HEK293T (cell line): ENCODE data around the gene DNAJC17.

ENCODE experiments used
- CTCF ChIA-PET: fragments of 350-600 bp; formaldehyde crosslinking; extraction: SDS; loops from one replicate; lab custom pipeline; 2021; ENCODE audit warnings: antibody characterized with exemption, inconsistent platforms; lab: Yijun Ruan, JAX
- POLR2A ChIA-PET: fragments of 350-600 bp; formaldehyde crosslinking; extraction: SDS; loops from one replicate; lab custom pipeline; 2020; ENCODE audit warnings: antibody characterized with exemption, inconsistent platforms; lab: Yijun Ruan, JAX
- DNase-seq: peaks from one replicate; pipeline ENCODE4 v3.0.0; 2012; ENCODE audit warnings: mixed read lengths; ENCODE audit errors: extremely low spot score
- ARNT ChIP-seq: fragments of 450-650 bp; IDR thresholded peaks from 2 replicates; pipeline ENCODE4 v1.6.1; 2017; ENCODE audit warnings: mild to moderate bottlenecking
- BHLHE40 ChIP-seq: fragments of 450-650 bp; IDR thresholded peaks from 2 replicates; pipeline ENCODE4 v1.6.1; 2016; ENCODE audit warnings: mild to moderate bottlenecking, moderate library complexity, borderline replicate concordance
- CTBP1 ChIP-seq: fragments of 450-650 bp; IDR thresholded peaks from 2 replicates; pipeline ENCODE4 v1.6.1; 2016; ENCODE audit warnings: borderline replicate concordance
- ELF4 ChIP-seq: fragments of 450-650 bp; IDR thresholded peaks from 2 replicates; pipeline ENCODE4 v1.6.1; 2017; ENCODE audit warnings: antibody characterized with exemption
- FOXA1 ChIP-seq: fragments of 450-650 bp; IDR thresholded peaks from 2 replicates; pipeline ENCODE4 v1.6.1; 2016; ENCODE audit warnings: mild to moderate bottlenecking
- FOXK2 ChIP-seq: fragments of 450-650 bp; IDR thresholded peaks from 2 replicates; pipeline ENCODE4 v1.6.1; 2016; ENCODE audit warnings: mild to moderate bottlenecking
- FOXM1 ChIP-seq: fragments of 450-650 bp; IDR thresholded peaks from 2 replicates; pipeline ENCODE4 v1.6.1; 2017; ENCODE audit warnings: mild to moderate bottlenecking, borderline replicate concordance
- HDGF ChIP-seq: fragments of 450-650 bp; IDR thresholded peaks from 2 replicates; pipeline ENCODE4 v1.6.1; 2017; ENCODE audit warnings: antibody characterized with exemption, borderline replicate concordance
- L3MBTL2 ChIP-seq: fragments of 450-650 bp; conservative IDR thresholded peaks from 2 replicates; pipeline ENCODE4 v1.6.1; 2016; ENCODE audit warnings: mild to moderate bottlenecking
- LEF1 ChIP-seq: fragments of 450-650 bp; IDR thresholded peaks from 2 replicates; pipeline ENCODE4 v1.6.1; 2017; ENCODE audit warnings: mild to moderate bottlenecking, borderline replicate concordance
- NFRKB ChIP-seq: fragments of 450-650 bp; IDR thresholded peaks from 2 replicates; pipeline ENCODE4 v1.6.1; 2016; ENCODE audit warnings: mild to moderate bottlenecking, moderate library complexity
- PKNOX1 ChIP-seq: fragments of 450-650 bp; IDR thresholded peaks from 2 replicates; pipeline ENCODE4 v1.6.1; 2016
- SP1 ChIP-seq: fragments of 450-650 bp; IDR thresholded peaks from 2 replicates; pipeline ENCODE4 v1.6.1; 2017
- SUZ12 ChIP-seq: fragments of 450-650 bp; IDR thresholded peaks from 2 replicates; pipeline ENCODE4 v1.6.1; 2016; ENCODE audit warnings: mild to moderate bottlenecking
- TARDBP ChIP-seq: fragments of 450-650 bp; IDR thresholded peaks from 2 replicates; pipeline ENCODE4 v1.6.1; 2016
- ZNF384 ChIP-seq: fragments of 450-650 bp; IDR thresholded peaks from 2 replicates; pipeline ENCODE4 v1.6.1; 2016

The DNAJC17 gene

DNA sequence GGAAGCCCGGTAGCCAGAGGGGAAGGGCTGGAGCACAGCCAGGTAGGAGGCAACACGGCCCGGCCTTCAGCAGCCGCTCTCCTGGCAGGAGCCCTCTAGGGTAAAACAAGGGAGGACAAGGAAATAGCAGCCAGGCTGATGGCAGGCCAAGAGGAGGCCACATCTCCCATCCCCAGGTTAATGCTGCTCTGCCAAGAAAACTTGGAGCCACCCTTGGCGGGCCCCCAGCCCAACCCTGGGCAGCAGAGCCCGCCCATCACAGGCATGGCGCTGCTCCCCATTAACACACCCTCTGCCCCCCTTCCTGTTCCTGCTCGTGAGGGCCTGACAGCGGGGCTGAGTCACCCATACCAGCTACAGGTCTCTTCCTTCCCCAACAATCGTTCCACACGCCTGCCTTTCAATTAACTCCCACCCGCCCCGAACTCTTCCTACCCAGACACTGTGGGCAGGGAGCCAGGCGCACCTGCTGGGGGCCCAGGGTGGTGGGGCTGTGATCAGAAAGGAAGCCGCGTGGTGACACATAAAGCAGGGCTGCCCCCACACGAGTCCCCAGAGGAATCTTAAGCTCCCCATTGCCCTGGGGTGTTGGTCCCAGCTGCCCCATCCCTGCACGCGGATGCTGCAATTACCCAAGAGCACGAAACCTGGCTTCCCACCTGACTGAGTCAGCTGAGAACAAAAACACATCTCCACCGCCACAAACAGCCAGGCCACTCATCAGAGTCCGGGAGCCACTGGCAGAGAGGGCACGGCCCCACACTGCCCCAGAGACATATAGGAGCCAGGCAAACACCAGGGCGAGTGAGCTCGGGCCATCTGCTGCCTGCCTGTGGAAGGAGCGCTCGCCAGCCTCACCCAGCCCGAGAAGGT is 37.8 kb downstream of the DNAJC17 start, which contains the start of gene C15orf62:
C15orf62 (plus strand) TSS at position 707 of the 873 bp plus-strand sequence. CDS start 516 bp downstream, outside the sequence.
- ChIA-PET POLR2A (interaction anchor here (0.9 kb wide), 1 partner anchor 8 kb away, joined by 3 read pairs; no protein-coding TSS in a partner anchor), CTCF (interaction anchor here (1.2 kb wide), 1 partner anchor 13 kb away, joined by 3 read pairs; no protein-coding TSS in a partner anchor)
- TF ChIP-seq BHLHE40 (no peak), ARNT (no peak), FOXA1 (no peak), SP1 (no peak), NFRKB (no peak), FOXK2 (no peak), SUZ12 (no peak), TARDBP (no peak), ELF4 (no peak), PKNOX1 (no peak), HDGF (no peak)
- no peak for DNase-seq

GRCh38 chr15:40768521-40769273 is 38.6 kb downstream of the DNAJC17 start:
- no peak for TF ChIP-seq FOXM1
- TF ChIP-seq SUZ12 = no peak
- TF ChIP-seq BHLHE40 = no peak
- TF ChIP-seq L3MBTL2 = no peak
- TF ChIP-seq ZNF384 = no peak
- no peak for TF ChIP-seq CTBP1
- TF ChIP-seq NFRKB = no peak
- no peak for TF ChIP-seq LEF1
- no peak for TF ChIP-seq SP1
- no peak for TF ChIP-seq PKNOX1
- TF ChIP-seq FOXA1 = no peak
- no peak for TF ChIP-seq ELF4
- TF ChIP-seq ARNT = no peak
- no peak for TF ChIP-seq HDGF
- no peak for TF ChIP-seq FOXK2
- no peak for TF ChIP-seq TARDBP
- DNase-seq = no peak
- ChIA-PET CTCF (interaction anchor here (1.2 kb wide), 1 partner anchor 14 kb away, joined by 3 read pairs; no protein-coding TSS in a partner anchor), POLR2A (interaction anchor here (0.9 kb wide), 1 partner anchor 9 kb away, joined by 3 read pairs; no protein-coding TSS in a partner anchor)

DNA sequence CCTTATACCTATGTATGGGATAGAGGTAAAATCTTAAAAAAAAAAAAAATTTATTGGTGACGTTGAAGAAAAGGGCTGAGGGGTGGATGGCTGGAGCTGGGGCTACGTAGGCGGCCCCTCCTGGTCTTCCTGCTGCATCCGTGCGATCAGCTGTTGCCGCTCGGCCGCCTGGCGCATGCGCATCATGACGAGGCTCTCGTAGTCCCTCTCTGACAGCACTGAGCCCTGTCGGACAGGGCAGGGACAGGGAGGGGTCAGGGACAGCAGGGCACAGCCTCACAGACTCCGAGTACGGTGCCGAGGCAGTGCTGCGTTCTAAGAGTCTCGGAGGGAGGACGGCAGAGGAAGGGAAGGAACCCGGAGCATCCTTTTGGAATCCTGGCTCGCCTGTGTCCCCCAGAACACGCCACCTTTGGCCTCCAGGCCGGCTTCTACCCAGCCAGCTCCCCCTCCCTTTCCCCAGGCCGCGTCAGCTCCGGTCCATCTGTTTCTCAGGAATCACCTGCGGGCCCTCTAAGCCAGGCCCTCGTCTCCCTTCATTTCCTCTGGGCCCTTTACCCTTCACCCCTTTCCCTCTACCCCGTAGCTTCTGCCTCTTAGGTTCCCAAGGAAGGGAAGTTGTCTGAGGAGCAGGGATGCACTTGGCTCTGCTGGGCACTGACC is 39.3 kb downstream of the DNAJC17 start:
- no peak for DNase-seq
- ChIA-PET POLR2A (no interaction called here), CTCF (no interaction called here)
- TF ChIP-seq SUZ12 = no peak
- no peak for TF ChIP-seq PKNOX1
- no peak for TF ChIP-seq LEF1
- no peak for TF ChIP-seq FOXM1
- TF ChIP-seq HDGF = no peak
- TF ChIP-seq FOXK2 = no peak
- no peak for TF ChIP-seq TARDBP
- no peak for TF ChIP-seq BHLHE40
- no peak for TF ChIP-seq NFRKB
- no peak for TF ChIP-seq ARNT
- TF ChIP-seq L3MBTL2 = no peak

DNA sequence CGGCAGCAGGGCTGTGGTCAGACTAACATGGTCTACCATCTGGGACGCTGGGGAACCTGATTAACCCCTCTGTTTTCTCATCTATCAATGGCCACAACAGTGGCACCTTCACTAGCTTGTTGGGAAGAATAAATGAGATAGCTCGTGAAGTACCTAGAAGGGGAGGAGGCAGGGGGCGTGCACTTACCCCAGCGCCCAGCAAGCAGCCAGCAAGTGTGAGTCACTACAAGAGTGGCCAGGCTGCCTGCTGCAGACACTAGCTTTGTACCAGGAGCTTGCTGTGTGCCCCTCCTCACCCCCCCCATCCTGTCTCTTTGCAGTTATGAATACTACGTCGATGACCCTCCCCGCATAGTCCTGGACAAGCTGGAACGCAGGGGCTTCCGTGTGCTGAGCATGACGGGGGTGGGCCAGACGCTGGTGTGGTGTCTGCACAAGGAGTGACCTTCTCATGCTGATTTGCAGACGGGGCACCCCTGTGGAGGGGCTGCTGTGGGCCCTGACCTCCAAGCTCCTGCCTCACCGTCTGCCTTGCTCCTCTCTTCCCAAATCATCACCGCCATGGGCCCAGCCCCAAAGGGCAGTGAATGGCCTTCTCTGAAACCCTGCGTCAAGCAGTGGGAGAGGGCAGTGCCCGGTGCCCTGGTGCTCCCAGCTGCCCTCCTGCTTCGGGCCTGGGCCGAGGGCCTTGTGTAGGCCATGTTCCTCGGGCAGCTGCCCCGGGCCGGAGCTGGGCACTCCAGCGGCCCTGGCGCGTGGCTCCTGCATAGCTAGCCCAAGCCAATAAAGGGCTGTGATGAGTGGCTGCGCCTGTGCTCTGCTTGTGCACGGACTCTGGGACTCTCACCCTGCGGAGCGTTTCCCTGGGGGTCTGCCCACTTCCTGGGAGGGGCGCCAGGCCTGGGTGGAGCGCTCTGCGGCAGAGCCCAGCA is 40.1 kb downstream of the DNAJC17 start:
- no peak for DNase-seq
- ChIA-PET POLR2A (no interaction called here), CTCF (interaction anchor here (0.7 kb wide), 1 partner anchor 22 kb away, joined by 3 read pairs; no protein-coding TSS in a partner anchor)
- TF ChIP-seq SUZ12 = no peak
- TF ChIP-seq SP1 = no peak
- no peak for TF ChIP-seq PKNOX1
- TF ChIP-seq CTBP1 = no peak
- TF ChIP-seq HDGF = no peak
- TF ChIP-seq FOXA1 = no peak
- no peak for TF ChIP-seq ELF4
- no peak for TF ChIP-seq L3MBTL2
- no peak for TF ChIP-seq BHLHE40
- no peak for TF ChIP-seq TARDBP
- no peak for TF ChIP-seq FOXK2
- TF ChIP-seq LEF1 = no peak
